Measurements from ENCODE around the gene NSUN4.
A peak's percentile ranks its signal among the peaks of the same experiment; 100 is the strongest.

DNA sequence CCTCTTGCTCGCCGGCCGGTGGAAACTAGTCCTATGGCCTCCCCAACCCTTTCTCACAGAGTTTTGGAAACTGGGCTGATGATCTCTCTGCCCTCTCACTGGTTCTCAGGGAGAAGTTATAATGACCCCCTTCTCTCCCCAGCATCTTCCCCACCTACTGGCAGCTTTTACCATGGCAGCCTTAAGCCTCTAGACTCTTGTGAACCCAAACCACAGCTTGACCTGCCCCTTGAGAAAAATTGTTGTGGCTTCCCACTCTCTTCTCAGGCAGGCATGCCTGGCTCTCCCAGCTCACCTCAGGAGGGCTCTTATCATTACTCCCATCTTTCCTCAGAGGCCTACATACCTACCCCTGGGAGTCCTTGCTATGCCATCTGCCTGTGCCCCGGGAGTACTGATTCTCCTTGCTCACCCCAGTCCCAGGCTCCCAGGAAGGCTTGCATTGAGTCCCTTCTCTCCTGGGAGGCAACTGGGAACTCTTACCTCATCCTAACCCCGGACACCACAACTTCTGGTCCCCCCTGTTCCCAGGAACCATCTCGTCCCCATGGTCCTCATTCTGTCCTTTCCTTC lies 1.6 kb downstream of the NSUN4 start:
- no peak for TF ChIP-seq POLR2AphosphoS5 (IDR thresholded peaks at IDR 0.05; ENCODE audit: low read depth, low read length)
- TF ChIP-seq, protein P1, sequence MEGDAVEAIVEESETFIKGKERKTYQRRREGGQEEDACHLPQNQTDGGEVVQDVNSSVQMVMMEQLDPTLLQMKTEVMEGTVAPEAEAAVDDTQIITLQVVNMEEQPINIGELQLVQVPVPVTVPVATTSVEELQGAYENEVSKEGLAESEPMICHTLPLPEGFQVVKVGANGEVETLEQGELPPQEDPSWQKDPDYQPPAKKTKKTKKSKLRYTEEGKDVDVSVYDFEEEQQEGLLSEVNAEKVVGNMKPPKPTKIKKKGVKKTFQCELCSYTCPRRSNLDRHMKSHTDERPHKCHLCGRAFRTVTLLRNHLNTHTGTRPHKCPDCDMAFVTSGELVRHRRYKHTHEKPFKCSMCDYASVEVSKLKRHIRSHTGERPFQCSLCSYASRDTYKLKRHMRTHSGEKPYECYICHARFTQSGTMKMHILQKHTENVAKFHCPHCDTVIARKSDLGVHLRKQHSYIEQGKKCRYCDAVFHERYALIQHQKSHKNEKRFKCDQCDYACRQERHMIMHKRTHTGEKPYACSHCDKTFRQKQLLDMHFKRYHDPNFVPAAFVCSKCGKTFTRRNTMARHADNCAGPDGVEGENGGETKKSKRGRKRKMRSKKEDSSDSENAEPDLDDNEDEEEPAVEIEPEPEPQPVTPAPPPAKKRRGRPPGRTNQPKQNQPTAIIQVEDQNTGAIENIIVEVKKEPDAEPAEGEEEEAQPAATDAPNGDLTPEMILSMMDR (IDR thresholded peaks at IDR 0.05), result peak; percentile 36
- no peak for TF ChIP-seq SIN3A (IDR thresholded peaks at IDR 0.05; ENCODE audit: borderline replicate concordance, insufficient read depth, low read depth, low read length)
- TF ChIP-seq, protein P2, sequence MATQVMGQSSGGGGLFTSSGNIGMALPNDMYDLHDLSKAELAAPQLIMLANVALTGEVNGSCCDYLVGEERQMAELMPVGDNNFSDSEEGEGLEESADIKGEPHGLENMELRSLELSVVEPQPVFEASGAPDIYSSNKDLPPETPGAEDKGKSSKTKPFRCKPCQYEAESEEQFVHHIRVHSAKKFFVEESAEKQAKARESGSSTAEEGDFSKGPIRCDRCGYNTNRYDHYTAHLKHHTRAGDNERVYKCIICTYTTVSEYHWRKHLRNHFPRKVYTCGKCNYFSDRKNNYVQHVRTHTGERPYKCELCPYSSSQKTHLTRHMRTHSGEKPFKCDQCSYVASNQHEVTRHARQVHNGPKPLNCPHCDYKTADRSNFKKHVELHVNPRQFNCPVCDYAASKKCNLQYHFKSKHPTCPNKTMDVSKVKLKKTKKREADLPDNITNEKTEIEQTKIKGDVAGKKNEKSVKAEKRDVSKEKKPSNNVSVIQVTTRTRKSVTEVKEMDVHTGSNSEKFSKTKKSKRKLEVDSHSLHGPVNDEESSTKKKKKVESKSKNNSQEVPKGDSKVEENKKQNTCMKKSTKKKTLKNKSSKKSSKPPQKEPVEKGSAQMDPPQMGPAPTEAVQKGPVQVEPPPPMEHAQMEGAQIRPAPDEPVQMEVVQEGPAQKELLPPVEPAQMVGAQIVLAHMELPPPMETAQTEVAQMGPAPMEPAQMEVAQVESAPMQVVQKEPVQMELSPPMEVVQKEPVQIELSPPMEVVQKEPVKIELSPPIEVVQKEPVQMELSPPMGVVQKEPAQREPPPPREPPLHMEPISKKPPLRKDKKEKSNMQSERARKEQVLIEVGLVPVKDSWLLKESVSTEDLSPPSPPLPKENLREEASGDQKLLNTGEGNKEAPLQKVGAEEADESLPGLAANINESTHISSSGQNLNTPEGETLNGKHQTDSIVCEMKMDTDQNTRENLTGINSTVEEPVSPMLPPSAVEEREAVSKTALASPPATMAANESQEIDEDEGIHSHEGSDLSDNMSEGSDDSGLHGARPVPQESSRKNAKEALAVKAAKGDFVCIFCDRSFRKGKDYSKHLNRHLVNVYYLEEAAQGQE (IDR thresholded peaks at IDR 0.05; ENCODE audit: insufficient read depth in 1 of 2, low read depth in 2 of 2, low read length in 1 of 2), result no peak
- no peak for TF ChIP-seq TCF7L2 (IDR thresholded peaks at IDR 0.05; ENCODE audit: low read depth, low read length)
